ENCODE data around the gene MARCHF5.

- TF ChIP-seq CTCF (IDR thresholded peaks at IDR 0.05; ENCODE audit: low read depth, low read length): no peak
- TF ChIP-seq EZH2phosphoT487 (IDR thresholded peaks at IDR 0.05; ENCODE audit: low read depth): no peak
Measured at GRCh38 chr10:92298487-92298886, 7.5 kb downstream of the MARCHF5 start.

Measured in OCI-LY3 (cell line).